Loucy (cell line): ENCODE data around the gene NCKAP5.

ENCODE experiments used
- CTCF ChIP-seq: fragments of 200-600 bp; sonication (generic); conservative IDR thresholded peaks from 2 replicates; pipeline ENCODE4 v1.5.1; 2014; ENCODE audit warnings: mild to moderate bottlenecking, antibody characterized with exemption, low read length
- EZH2phosphoT487 ChIP-seq: fragments of 200-600 bp; IDR thresholded peaks from 2 replicates; pipeline ENCODE4 v1.6.1; 2018; ENCODE audit warnings: antibody characterized with exemption, mild to moderate bottlenecking, moderate library complexity, borderline replicate concordance

- TF ChIP-seq CTCF = no peak
- TF ChIP-seq EZH2phosphoT487 = no peak
These were observed 690.3 kb downstream of the NCKAP5 start for GRCh38 chr2:132877923-132878322.
